ENCODE measurements around the gene ZNF185. TPM values are rescaled to one million over a fixed set of nuclear protein-coding genes. Genes with fewer than 3 reads are reported as not detected.

The ZNF185 gene
- under 1 TPM; 0.91 to 0.93 TPM for total RNA-seq

GRCh38 chrX:152897222-152898131 lies at the start of gene ZNF185:
TSS of gene ZNF185 (plus strand) at chrX:152898067. CDS start at chrX:152914490, 16,423 bp downstream.
- ATAC-seq: no peak
- no peak within 1 kb of the TSS for H3K4me3 Mint-ChIP-seq
- DNase-seq: no peak

GRCh38 chrX:152850465-152850864 lies 47.4 kb upstream of the ZNF185 start:
- H3K4me3 Mint-ChIP-seq: no peak overlapping the region
- ATAC-seq: no peak

More at GRCh38 chrX:152897222-152898131, at the start of gene ZNF185:
- CTCF ChIA-PET: no interaction called here
- Mint-ChIP-seq H3K27ac (no peak within 1 kb of the TSS), H3K9me3 (ENCODE audit: low read depth) (no peaks in the 10 kb centered on the region), H3K36me3 (no peaks in the 10 kb centered on the region), H3K27me3 (peaks cover 23% of the 10 kb centered on the region), H3K4me1 (no peaks in the 10 kb centered on the region)

GRCh38 chrX:152853986-152854385 lies 43.9 kb upstream of the ZNF185 start:
- H3K27ac Mint-ChIP-seq: no peak overlapping the region
- CTCF ChIA-PET: no interaction called here
- H3K4me3 Mint-ChIP-seq: no peak overlapping the region
- no peaks in the 10 kb centered on the region for H3K9me3 Mint-ChIP-seq (ENCODE audit: low read depth)
- ATAC-seq: no peak
- H3K27me3 Mint-ChIP-seq: no peaks in the 10 kb centered on the region
- no peak for DNase-seq
- H3K4me1 Mint-ChIP-seq: peaks cover 28% of the 10 kb centered on the region
- H3K36me3 Mint-ChIP-seq: peaks cover 27% of the 10 kb centered on the region

More at GRCh38 chrX:152850465-152850864, 47.4 kb upstream of the ZNF185 start:
- Mint-ChIP-seq H3K36me3 (peaks cover 35% of the 10 kb centered on the region), H3K9me3 (ENCODE audit: low read depth) (no peaks in the 10 kb centered on the region), H3K4me1 (peaks cover 29% of the 10 kb centered on the region), H3K27me3 (no peaks in the 10 kb centered on the region), H3K27ac (no peak overlapping the region)
- CTCF ChIA-PET: no interaction called here
- no peak for DNase-seq

GRCh38 chrX:152861116-152861515 lies 36.8 kb upstream of the ZNF185 start:
- Mint-ChIP-seq H3K36me3 (peaks cover 4% of the 10 kb centered on the region), H3K4me1 (no peaks in the 10 kb centered on the region), H3K4me3 (no peak overlapping the region), H3K27ac (no peak overlapping the region), H3K9me3 (ENCODE audit: low read depth) (no peaks in the 10 kb centered on the region), H3K27me3 (no peaks in the 10 kb centered on the region)
- DNase-seq (no peak), ATAC-seq (no peak)
- CTCF ChIA-PET: no interaction called here

- Mint-ChIP-seq H3K27ac (no peak overlapping the region), H3K27me3 (no peaks in the 10 kb centered on the region), H3K4me1 (no peaks in the 10 kb centered on the region), H3K4me3 (no peak overlapping the region), H3K36me3 (peaks cover 4% of the 10 kb centered on the region), H3K9me3 (ENCODE audit: low read depth) (no peaks in the 10 kb centered on the region)
- ATAC-seq (no peak), DNase-seq (no peak)
- CTCF ChIA-PET: no interaction called here
Measured at GRCh38 chrX:152861826-152862225, 36.0 kb upstream of the ZNF185 start.

- no peaks in the 10 kb centered on the region for H3K9me3 Mint-ChIP-seq (ENCODE audit: low read depth)
- H3K4me1 Mint-ChIP-seq: no peaks in the 10 kb centered on the region
- H3K27me3 Mint-ChIP-seq: no peaks in the 10 kb centered on the region
- DNase-seq (no peak), ATAC-seq (no peak)
- CTCF ChIA-PET: no interaction called here
- H3K36me3 Mint-ChIP-seq: peaks cover 9% of the 10 kb centered on the region
- no peak overlapping the region for H3K4me3 Mint-ChIP-seq
- H3K27ac Mint-ChIP-seq: no peak overlapping the region
Measured at GRCh38 chrX:152865232-152865920, 32.5 kb upstream of the ZNF185 start.

GRCh38 chrX:152866386-152866785 lies 31.5 kb upstream of the ZNF185 start:
- no peaks in the 10 kb centered on the region for H3K9me3 Mint-ChIP-seq (ENCODE audit: low read depth)
- ATAC-seq (no peak), DNase-seq (no peak)
- H3K4me1 Mint-ChIP-seq: no peaks in the 10 kb centered on the region
- H3K27ac Mint-ChIP-seq: no peak overlapping the region
- H3K4me3 Mint-ChIP-seq: no peak overlapping the region
- CTCF ChIA-PET: no interaction called here
- H3K36me3 Mint-ChIP-seq: peaks cover 12% of the 10 kb centered on the region
- H3K27me3 Mint-ChIP-seq: no peaks in the 10 kb centered on the region

GRCh38 chrX:152869972-152870371 lies 27.9 kb upstream of the ZNF185 start:
- Mint-ChIP-seq H3K9me3 (ENCODE audit: low read depth) (no peaks in the 10 kb centered on the region), H3K4me1 (peaks cover 7% of the 10 kb centered on the region), H3K27me3 (no peaks in the 10 kb centered on the region), H3K4me3 (no peak overlapping the region), H3K36me3 (peaks cover 10% of the 10 kb centered on the region), H3K27ac (no peak overlapping the region)
- no peak for ATAC-seq
- no peak for DNase-seq
- CTCF ChIA-PET: no interaction called here

GRCh38 chrX:152871260-152871659 lies 26.6 kb upstream of the ZNF185 start:
- no peaks in the 10 kb centered on the region for H3K27me3 Mint-ChIP-seq
- no peak for ATAC-seq
- no peak overlapping the region for H3K27ac Mint-ChIP-seq
- CTCF ChIA-PET: no interaction called here
- H3K4me1 Mint-ChIP-seq: peaks cover 7% of the 10 kb centered on the region
- no peaks in the 10 kb centered on the region for H3K9me3 Mint-ChIP-seq (ENCODE audit: low read depth)
- peaks cover 10% of the 10 kb centered on the region for H3K36me3 Mint-ChIP-seq
- H3K4me3 Mint-ChIP-seq: no peak overlapping the region
- no peak for DNase-seq

- ATAC-seq (no peak), DNase-seq (no peak)
- no peaks in the 10 kb centered on the region for H3K9me3 Mint-ChIP-seq (ENCODE audit: low read depth)
- no peaks in the 10 kb centered on the region for H3K27me3 Mint-ChIP-seq
- H3K27ac Mint-ChIP-seq: no peak overlapping the region
- peaks cover 10% of the 10 kb centered on the region for H3K36me3 Mint-ChIP-seq
- H3K4me1 Mint-ChIP-seq: peaks cover 7% of the 10 kb centered on the region
- CTCF ChIA-PET: no interaction called here
- no peak overlapping the region for H3K4me3 Mint-ChIP-seq
Measured at GRCh38 chrX:152872522-152872921, 25.3 kb upstream of the ZNF185 start.

GRCh38 chrX:152873361-152873760 lies 24.5 kb upstream of the ZNF185 start:
- Mint-ChIP-seq H3K9me3 (ENCODE audit: low read depth) (no peaks in the 10 kb centered on the region), H3K27me3 (no peaks in the 10 kb centered on the region), H3K27ac (no peak overlapping the region), H3K4me3 (no peak overlapping the region), H3K36me3 (peaks cover 10% of the 10 kb centered on the region), H3K4me1 (peaks cover 7% of the 10 kb centered on the region)
- no peak for ATAC-seq
- CTCF ChIA-PET: no interaction called here
- no peak for DNase-seq

GRCh38 chrX:152876931-152877840 lies 20.7 kb upstream of the ZNF185 start:
- CTCF ChIA-PET: no interaction called here
- Mint-ChIP-seq H3K9me3 (ENCODE audit: low read depth) (no peaks in the 10 kb centered on the region), H3K27me3 (no peaks in the 10 kb centered on the region)

GRCh38 chrX:152878976-152879755 lies 18.7 kb upstream of the ZNF185 start:
- Mint-ChIP-seq H3K4me1 (no peaks in the 10 kb centered on the region), H3K36me3 (no peaks in the 10 kb centered on the region), H3K4me3 (no peak overlapping the region), H3K9me3 (ENCODE audit: low read depth) (no peaks in the 10 kb centered on the region), H3K27ac (no peak overlapping the region), H3K27me3 (no peaks in the 10 kb centered on the region)
- DNase-seq (no peak), ATAC-seq (no peak)
- CTCF ChIA-PET: no interaction called here

More at GRCh38 chrX:152876931-152877840, 20.7 kb upstream of the ZNF185 start:
- no peak for DNase-seq
- no peak overlapping the region for H3K4me3 Mint-ChIP-seq
- H3K36me3 Mint-ChIP-seq: no peaks in the 10 kb centered on the region
- H3K4me1 Mint-ChIP-seq: peaks cover under 1% of the 10 kb centered on the region
- ATAC-seq: no peak
- no peak overlapping the region for H3K27ac Mint-ChIP-seq

All from activated CD8-positive, alpha-beta memory T cell treated with anti-CD3 and anti-CD28 coated beads, Interleukin-2, amount 10 ng/mL, durations not matched to agents 7 days and 5 days (primary cell).